Peyer's patch (tissue), 4 donors: ENCODE results near the gene SPOCD1.

Experiments
- CTCF ChIP-seq, 6 experiments: fragments of 450-650 bp in 4 of 6; fragments of 200-600 bp in 2 of 6; sonication (generic) in 1 of 6; IDR thresholded peaks; one replicate each; pipeline ENCODE4 v1.5.1; 2017 to 2019; ENCODE audit warnings: antibody characterized with exemption in 6 of 6, mild to moderate bottlenecking in 3 of 6, moderate library complexity in 1 of 6
- POLR2A ChIP-seq, 2 donors: fragments of 450-650 bp; IDR thresholded peaks; one replicate each; pipeline ENCODE4 v1.5.1; 2017; ENCODE audit warnings: antibody characterized with exemption in 2 of 2, mild to moderate bottlenecking in 2 of 2, moderate library complexity in 2 of 2

- TF ChIP-seq CTCF (IDR thresholded peaks at IDR 0.05) (no peak), POLR2A (IDR thresholded peaks at IDR 0.05) (no peak)
Measured at GRCh38 chr1:31800674-31800967, 15.2 kb downstream of the SPOCD1 start.
